A673 (cell line): ENCODE data around the gene DENND1A. TPM values are rescaled to one million over a fixed set of nuclear protein-coding genes. Genes with fewer than 3 reads are reported as not detected.
A peak's percentile ranks its signal among the peaks of the same experiment; 100 is the strongest.

ENCODE experiments used
- BruUV-seq: library from RNA; stranded (reverse); fragments of 400-500 nt; replicated peaks from 2 replicates; lab custom pipeline; 2021; lab: Mats Ljungman, UMichigan
- CTCF ChIA-PET: fragments of 300-600 bp; sonication (Branson Sonifier 250); formaldehyde crosslinking; loops from one replicate; lab custom pipeline; 2022; ENCODE audit warnings: antibody characterized with exemption; lab: Charles Lee
- POLR2A ChIA-PET: fragments of 300-600 bp; sonication (Branson Sonifier 250); formaldehyde crosslinking; loops from one replicate; lab custom pipeline; 2022; ENCODE audit warnings: antibody characterized with exemption; ENCODE audit not compliant: low non-redundant PET; lab: Charles Lee
- DNase-seq: peaks from one replicate; pipeline ENCODE4 v3.0.0-alpha.2; 2015; ENCODE audit warnings: low spot score
- H3K27ac ChIP-seq: fragments of 200-600 bp; sonication (generic); 2 replicates; pipeline ENCODE4 v1.5.1; 2016; ENCODE audit warnings: mixed run types, low read depth, mild to moderate bottlenecking, mixed read lengths, antibody characterized with exemption, low read length; ENCODE audit not compliant: poor library complexity, severe bottlenecking
- H3K27me3 ChIP-seq: fragments of 200-600 bp; sonication (generic); replicated peaks from 2 replicates; pipeline ENCODE4 v1.6.1; 2017; ENCODE audit warnings: mixed run types, low read depth, mild to moderate bottlenecking, mixed read lengths, antibody characterized with exemption, low read length; ENCODE audit not compliant: insufficient read depth, poor library complexity
- H3K36me3 ChIP-seq: fragments of 200-600 bp; sonication (generic); 2 replicates; pipeline ENCODE4 v1.6.1; 2016; ENCODE audit warnings: mixed run types, mild to moderate bottlenecking, mixed read lengths, antibody characterized with exemption, low read length; ENCODE audit not compliant: insufficient read depth, poor library complexity, severe bottlenecking
- H3K4me1 ChIP-seq: fragments of 200-600 bp; sonication (generic); 2 replicates; pipeline ENCODE4 v1.6.1; 2017; ENCODE audit warnings: mixed run types, mild to moderate bottlenecking, mixed read lengths, antibody characterized with exemption, low read length; ENCODE audit not compliant: insufficient read depth, poor library complexity, severe bottlenecking
- H3K4me3 ChIP-seq: fragments of 200-600 bp; sonication (generic); 2 replicates; pipeline ENCODE4 v1.5.1; 2016; ENCODE audit warnings: low read depth, mixed run types, mild to moderate bottlenecking, mixed read lengths, low read length; ENCODE audit not compliant: poor library complexity, severe bottlenecking
- H3K9me3 ChIP-seq: fragments of 200-600 bp; sonication (generic); 2 replicates; pipeline ENCODE4 v1.6.1; 2016; ENCODE audit warnings: mixed run types, low read depth, mild to moderate bottlenecking, mixed read lengths, antibody characterized with exemption, low read length; ENCODE audit not compliant: poor library complexity, severe bottlenecking
- EZH2 ChIP-seq: fragments of 200-600 bp; sonication (generic); IDR thresholded peaks from 2 replicates; pipeline ENCODE4 v1.6.1; 2017; ENCODE audit warnings: borderline replicate concordance, low read depth, mild to moderate bottlenecking, mixed read lengths, antibody characterized with exemption, low read length; ENCODE audit not compliant: poor library complexity, severe bottlenecking
- intact Hi-C: fragments of 100-400 bp; cut with micrococcal nuclease; formaldehyde crosslinking; loops from one replicate; pipeline ENCODE4 v1.10.0; 2022; ENCODE audit not compliant: unreplicated experiment
- total RNA-seq: library from RNA; stranded (reverse); gene quantifications from 2 replicates; pipeline ENCODE4 v1.2.3, GENCODE V29; 2021
- TF ChIP-seq, protein P1 (sequence below): fragments of 300-800, 200-600 bp; sonication (generic); conservative IDR thresholded peaks from 2 replicates; pipeline ENCODE4 v1.5.1; 2017; ENCODE audit warnings: low read depth, mild to moderate bottlenecking, antibody characterized with exemption, low read length, moderate library complexity, mixed read lengths

Gene DENND1A
- total RNA-seq, 1 experiment from 2014 or later: 12.0 TPM

DNA sequence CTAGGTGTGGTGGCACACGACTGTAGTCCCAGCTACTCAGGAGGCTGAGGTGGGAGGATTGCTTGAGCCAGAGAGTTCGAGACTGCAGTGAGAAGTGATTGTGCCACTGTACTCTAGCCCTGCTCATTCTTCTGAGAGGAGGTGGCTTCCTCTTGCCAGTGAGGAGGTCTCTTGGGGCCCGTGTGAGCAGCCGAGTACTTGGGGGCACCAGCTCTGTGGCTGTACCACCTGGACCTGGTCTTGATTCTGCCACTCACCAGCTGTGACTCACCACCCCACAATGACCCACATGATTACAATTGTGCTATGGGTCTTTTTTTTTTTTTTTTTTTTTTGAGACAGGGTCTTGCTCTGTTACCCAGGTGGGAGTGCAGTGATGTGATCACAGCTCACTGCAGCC lies 592.0 kb downstream of the DENND1A start:
- Histone ChIP-seq H3K9me3 (no peaks in the 10 kb centered on the region), H3K4me3 (no peak overlapping the region), H3K36me3 (no peaks in the 10 kb centered on the region), H3K27me3 (no peaks in the 10 kb centered on the region), H3K4me1 (peaks cover 54% of the 10 kb centered on the region), H3K27ac (no peak overlapping the region)
- intact Hi-C loops: no loop called here
- POLR2A ChIA-PET: interaction anchor here (0.7 kb wide), 1 partner anchor 26 kb away, joined by 6 read pairs; no protein-coding TSS in a partner anchor
- CTCF ChIA-PET: no interaction called here
- DNase-seq: no peak
- no TSS peak for BruUV-seq
- no peak for TF ChIP-seq EZH2
- TF ChIP-seq, protein P1, sequence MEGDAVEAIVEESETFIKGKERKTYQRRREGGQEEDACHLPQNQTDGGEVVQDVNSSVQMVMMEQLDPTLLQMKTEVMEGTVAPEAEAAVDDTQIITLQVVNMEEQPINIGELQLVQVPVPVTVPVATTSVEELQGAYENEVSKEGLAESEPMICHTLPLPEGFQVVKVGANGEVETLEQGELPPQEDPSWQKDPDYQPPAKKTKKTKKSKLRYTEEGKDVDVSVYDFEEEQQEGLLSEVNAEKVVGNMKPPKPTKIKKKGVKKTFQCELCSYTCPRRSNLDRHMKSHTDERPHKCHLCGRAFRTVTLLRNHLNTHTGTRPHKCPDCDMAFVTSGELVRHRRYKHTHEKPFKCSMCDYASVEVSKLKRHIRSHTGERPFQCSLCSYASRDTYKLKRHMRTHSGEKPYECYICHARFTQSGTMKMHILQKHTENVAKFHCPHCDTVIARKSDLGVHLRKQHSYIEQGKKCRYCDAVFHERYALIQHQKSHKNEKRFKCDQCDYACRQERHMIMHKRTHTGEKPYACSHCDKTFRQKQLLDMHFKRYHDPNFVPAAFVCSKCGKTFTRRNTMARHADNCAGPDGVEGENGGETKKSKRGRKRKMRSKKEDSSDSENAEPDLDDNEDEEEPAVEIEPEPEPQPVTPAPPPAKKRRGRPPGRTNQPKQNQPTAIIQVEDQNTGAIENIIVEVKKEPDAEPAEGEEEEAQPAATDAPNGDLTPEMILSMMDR: no peak

- BruUV-seq: no TSS peak
- Histone ChIP-seq H3K36me3 (no peaks in the 10 kb centered on the region), H3K27me3 (no peaks in the 10 kb centered on the region), H3K4me3 (no peak overlapping the region), H3K27ac (no peak overlapping the region), H3K9me3 (no peaks in the 10 kb centered on the region), H3K4me1 (peaks cover 47% of the 10 kb centered on the region)
- TF ChIP-seq, protein P1: no peak
- no peak for TF ChIP-seq EZH2
- intact Hi-C loops: no loop called here
- POLR2A ChIA-PET: no interaction called here
- no peak for DNase-seq
- CTCF ChIA-PET: no interaction called here
Measured at GRCh38 chr9:123336959-123337358, 593.0 kb downstream of the DENND1A start.

GRCh38 chr9:123336449-123336848 lies 593.5 kb downstream of the DENND1A start:
- TF ChIP-seq, protein P1: no peak
- no peak for TF ChIP-seq EZH2
- no TSS peak for BruUV-seq
- Histone ChIP-seq H3K4me1 (peaks cover 42% of the 10 kb centered on the region), H3K27ac (peak overlapping the region; percentile 72), H3K4me3 (no peak overlapping the region), H3K36me3 (no peaks in the 10 kb centered on the region), H3K9me3 (no peaks in the 10 kb centered on the region), H3K27me3 (no peaks in the 10 kb centered on the region)
- no peak for DNase-seq
- ChIA-PET POLR2A (no interaction called here), CTCF (no interaction called here)
- intact Hi-C loops: no loop called here
